Smooth muscle cell (in vitro differentiated cells): ENCODE data around the gene VSIG8. TPM values are rescaled to one million over a fixed set of nuclear protein-coding genes. Genes with fewer than 3 reads are reported as not detected.
A peak's percentile ranks its signal among the peaks of the same experiment; 100 is the strongest.

Experiments used
- DNase-seq: peaks from one replicate; lab custom pipeline; 2025; ENCODE audit not compliant: unreplicated experiment; lab: John Stamatoyannopoulos, UW
- H2AFZ ChIP-seq: fragments of 200-600 bp; sonication (generic); 2 replicates; pipeline ENCODE4 v1.6.0; 2016; ENCODE audit warnings: antibody characterized with exemption, low read depth, mild to moderate bottlenecking
- H3F3A ChIP-seq: fragments of 200-600 bp; sonication (generic); 2 replicates; pipeline ENCODE4 v1.6.0; 2017; ENCODE audit warnings: antibody characterized with exemption, low read depth
- H3K27ac ChIP-seq: fragments of 200-600 bp; sonication (generic); 2 replicates; pipeline ENCODE4 v1.5.1; 2016; ENCODE audit warnings: low read depth, mild to moderate bottlenecking
- H3K27me3 ChIP-seq: fragments of 200-600 bp; sonication (generic); 2 replicates; pipeline ENCODE4 v1.6.1; 2016; ENCODE audit warnings: low read depth, mild to moderate bottlenecking
- H3K36me3 ChIP-seq: fragments of 200-600 bp; sonication (generic); 2 replicates; pipeline ENCODE4 v1.5.1; 2016; ENCODE audit warnings: low read depth
- H3K4me1 ChIP-seq: fragments of 200-600 bp; sonication (generic); 2 replicates; pipeline ENCODE4 v1.5.1; 2016; ENCODE audit warnings: low read depth
- H3K4me2 ChIP-seq: fragments of 200-600 bp; sonication (generic); 2 replicates; pipeline ENCODE4 v1.6.0; 2016; ENCODE audit warnings: mild to moderate bottlenecking
- H3K4me3 ChIP-seq: fragments of 200-600 bp; sonication (generic); 2 replicates; pipeline ENCODE4 v1.5.1; 2016; ENCODE audit warnings: mild to moderate bottlenecking
- H3K79me2 ChIP-seq: fragments of 200-600 bp; sonication (generic); 2 replicates; pipeline ENCODE4 v1.6.0; 2016; ENCODE audit warnings: low read depth, mild to moderate bottlenecking
- H3K9ac ChIP-seq: fragments of 200-600 bp; sonication (generic); 2 replicates; pipeline ENCODE4 v1.6.0; 2016; ENCODE audit warnings: low read depth
- H3K9me3 ChIP-seq: fragments of 200-600 bp; sonication (generic); replicated peaks from 2 replicates; pipeline ENCODE4 v1.5.1; 2016; ENCODE audit warnings: low read depth
- H4K20me1 ChIP-seq: fragments of 200-600 bp; sonication (generic); 2 replicates; pipeline ENCODE4 v1.6.0; 2016; ENCODE audit warnings: low read depth
- WGBS: methylation state at CpG from one replicate; pipeline ENCODE4 v1.1.7; 2016; ENCODE audit warnings: low lambda C conversion rate; 5-methylcytosine and 5-hydroxymethylcytosine counted together
- polyA plus RNA-seq: library from polyadenylated mRNA; unstranded; fragments of >200 nt; fragmentation: Nextera tagmentation; extraction: Ambion mirVana; gene quantifications from 2 replicates; pipeline ENCODE4 v1.2.1, GENCODE V29; 2016
- total RNA-seq: library from RNA; depleted of rRNA; stranded (reverse); fragments of >200 nt; gene quantifications from 2 replicates; pipeline ENCODE4 v1.2.3, GENCODE V29; 2014
- TF ChIP-seq, protein P1 (sequence below): fragments of 200-600 bp; sonication (generic); IDR thresholded peaks from 2 replicates; pipeline ENCODE4 v1.5.1; 2017; ENCODE audit warnings: borderline replicate concordance, mild to moderate bottlenecking, antibody characterized with exemption; ENCODE audit not compliant: insufficient read depth, poor library complexity, severe bottlenecking

Gene VSIG8
- total and polyA plus RNA-seq, 2 experiments from 2014 or later: 0.29 TPM; not detected in 1

DNA sequence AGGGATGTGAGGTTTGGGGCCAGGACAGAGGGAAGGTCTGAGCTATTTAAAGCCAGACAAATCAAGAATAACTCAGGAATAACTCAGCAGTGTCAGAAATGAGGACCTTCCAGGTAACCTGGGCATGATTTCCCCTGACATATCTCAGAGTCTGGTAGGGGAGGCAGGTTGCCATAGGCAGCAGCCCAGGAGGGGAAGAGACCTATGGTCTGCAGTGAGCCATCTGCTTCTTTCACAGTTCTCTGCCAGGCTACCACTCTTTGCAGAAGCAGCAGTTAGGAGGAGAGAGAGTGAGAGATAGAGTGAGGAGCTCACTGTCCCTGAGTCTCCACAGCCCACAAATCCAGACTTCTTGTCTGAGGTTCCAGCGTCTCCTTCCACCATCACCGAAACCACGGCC lies 6.3 kb upstream of the VSIG8 start:
- no peaks in the 10 kb centered on the region for H3K27me3 ChIP-seq
- no peaks in the 10 kb centered on the region for H3K79me2 ChIP-seq
- no peak overlapping the region for H3K9ac ChIP-seq
- peak overlapping the region; percentile 11 for H3K4me2 ChIP-seq
- peak overlapping the region; percentile 71 for H3K27ac ChIP-seq
- no peaks in the 10 kb centered on the region for H3K36me3 ChIP-seq
- H3K4me1 ChIP-seq: peaks cover 13% of the 10 kb centered on the region
- TF ChIP-seq, protein P1, sequence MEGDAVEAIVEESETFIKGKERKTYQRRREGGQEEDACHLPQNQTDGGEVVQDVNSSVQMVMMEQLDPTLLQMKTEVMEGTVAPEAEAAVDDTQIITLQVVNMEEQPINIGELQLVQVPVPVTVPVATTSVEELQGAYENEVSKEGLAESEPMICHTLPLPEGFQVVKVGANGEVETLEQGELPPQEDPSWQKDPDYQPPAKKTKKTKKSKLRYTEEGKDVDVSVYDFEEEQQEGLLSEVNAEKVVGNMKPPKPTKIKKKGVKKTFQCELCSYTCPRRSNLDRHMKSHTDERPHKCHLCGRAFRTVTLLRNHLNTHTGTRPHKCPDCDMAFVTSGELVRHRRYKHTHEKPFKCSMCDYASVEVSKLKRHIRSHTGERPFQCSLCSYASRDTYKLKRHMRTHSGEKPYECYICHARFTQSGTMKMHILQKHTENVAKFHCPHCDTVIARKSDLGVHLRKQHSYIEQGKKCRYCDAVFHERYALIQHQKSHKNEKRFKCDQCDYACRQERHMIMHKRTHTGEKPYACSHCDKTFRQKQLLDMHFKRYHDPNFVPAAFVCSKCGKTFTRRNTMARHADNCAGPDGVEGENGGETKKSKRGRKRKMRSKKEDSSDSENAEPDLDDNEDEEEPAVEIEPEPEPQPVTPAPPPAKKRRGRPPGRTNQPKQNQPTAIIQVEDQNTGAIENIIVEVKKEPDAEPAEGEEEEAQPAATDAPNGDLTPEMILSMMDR: no peak
- H3K9me3 ChIP-seq: no peaks in the 10 kb centered on the region
- no peaks in the 10 kb centered on the region for H4K20me1 ChIP-seq
- no peak overlapping the region for H3K4me3 ChIP-seq
- H3F3A ChIP-seq: peaks cover 3% of the 10 kb centered on the region
- WGBS: 20% methylated on average over 2 of the region's 3 CpGs
- H2AFZ ChIP-seq: no peak overlapping the region
- DNase-seq: no peak

DNA sequence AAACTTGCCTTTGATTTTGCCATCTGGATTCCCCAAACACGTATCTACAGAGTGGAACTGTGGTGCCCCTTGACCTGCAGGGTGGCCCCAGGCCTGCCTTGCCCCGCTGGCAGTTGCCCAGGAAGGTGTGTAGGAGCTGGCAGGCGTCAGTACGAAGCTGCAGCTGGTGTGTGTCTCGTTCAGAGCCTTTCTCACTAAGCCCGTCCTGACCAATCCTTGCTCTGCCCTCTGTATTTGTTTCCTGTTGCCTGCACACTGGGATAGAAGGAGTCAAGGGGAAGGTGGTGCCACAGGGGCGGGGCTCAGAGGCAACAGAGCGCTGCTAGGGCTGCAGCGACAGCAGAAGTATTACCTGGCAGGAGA lies 5.2 kb upstream of the VSIG8 start:
- Histone ChIP-seq H3K4me3 (no peak overlapping the region), H3F3A (peaks cover 3% of the 10 kb centered on the region), H3K9ac (no peak overlapping the region), H3K4me1 (peaks cover 13% of the 10 kb centered on the region), H3K27me3 (no peaks in the 10 kb centered on the region), H3K79me2 (no peaks in the 10 kb centered on the region), H3K27ac (no peak overlapping the region), H2AFZ (no peak overlapping the region), H3K9me3 (no peaks in the 10 kb centered on the region), H3K4me2 (no peak overlapping the region), H4K20me1 (no peaks in the 10 kb centered on the region), H3K36me3 (no peaks in the 10 kb centered on the region)
- DNase-seq: no peak
- TF ChIP-seq, protein P1: no peak
- WGBS: 61% methylated on average over 9 of the region's 9 CpGs

DNA sequence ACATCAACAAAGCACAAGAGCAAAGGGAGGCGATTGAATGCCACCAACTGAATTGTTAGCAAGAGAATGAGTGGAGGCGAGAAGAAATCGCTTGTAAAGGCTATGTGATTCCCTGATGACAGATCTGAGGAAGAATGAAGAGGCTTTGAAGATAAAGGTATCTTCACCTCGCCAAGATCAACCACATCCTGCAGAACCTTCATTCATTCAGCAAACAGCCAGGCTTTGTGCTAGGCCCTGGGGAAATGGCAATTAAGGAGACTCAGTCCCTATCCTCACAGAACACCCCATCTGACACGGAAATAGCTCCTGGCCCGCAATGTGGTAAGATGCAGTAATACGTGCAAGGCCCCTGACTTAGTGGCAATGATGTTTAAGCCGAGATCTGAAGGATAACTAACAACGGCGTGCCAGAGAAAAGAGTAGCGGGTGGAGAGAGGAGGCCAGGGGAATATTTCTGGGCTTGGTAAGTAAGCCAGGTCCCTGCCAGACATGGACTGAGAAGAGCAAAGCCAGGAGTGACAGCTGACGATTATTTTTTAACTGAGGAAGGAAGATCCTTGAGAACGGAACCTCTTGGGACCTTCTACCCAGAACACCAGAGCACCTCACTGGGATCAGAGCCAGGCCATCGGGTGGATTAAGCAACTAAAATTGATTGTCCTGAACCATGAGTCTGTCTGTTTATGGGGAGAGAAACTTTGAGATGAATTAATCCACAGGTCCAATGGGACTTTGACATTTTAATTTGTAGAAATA lies 4.6 kb upstream of the VSIG8 start:
- H3K9me3 ChIP-seq: no peaks in the 10 kb centered on the region
- TF ChIP-seq, protein P1: no peak
- H3K9ac ChIP-seq: no peak overlapping the region
- H3K79me2 ChIP-seq: no peaks in the 10 kb centered on the region
- H4K20me1 ChIP-seq: no peaks in the 10 kb centered on the region
- H3K4me2 ChIP-seq: peak overlapping the region; percentile 19
- no peak for DNase-seq
- no peak overlapping the region for H2AFZ ChIP-seq
- H3K36me3 ChIP-seq: no peaks in the 10 kb centered on the region
- 49% methylated on average over 14 of the region's 14 CpGs for WGBS
- H3K4me1 ChIP-seq: peaks cover 13% of the 10 kb centered on the region
- peak overlapping the region; percentile 7 for H3K27ac ChIP-seq
- no peak overlapping the region for H3K4me3 ChIP-seq
- H3K27me3 ChIP-seq: no peaks in the 10 kb centered on the region
- H3F3A ChIP-seq: peaks cover 3% of the 10 kb centered on the region

DNA sequence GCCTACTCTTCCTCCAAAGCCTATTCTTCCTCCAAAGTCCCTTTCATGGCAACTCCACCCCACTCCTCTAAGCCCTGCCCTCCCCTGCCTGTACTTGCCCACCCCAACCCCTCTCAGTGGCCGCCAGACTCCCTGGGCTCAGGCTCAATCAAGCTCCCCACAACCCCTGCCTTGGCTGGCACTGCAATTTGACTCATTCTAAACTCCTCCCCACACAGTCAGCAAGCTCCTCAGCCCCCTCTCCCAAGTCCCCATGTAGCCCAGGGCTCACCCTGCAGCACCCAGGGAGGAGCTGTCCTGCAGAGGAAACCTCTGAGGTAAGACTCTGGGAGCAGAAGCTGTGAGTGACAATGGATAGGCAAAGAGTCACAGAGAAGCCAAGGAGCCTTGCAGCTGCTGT lies 3.6 kb upstream of the VSIG8 start:
- WGBS: 38% methylated on average over 1 of the region's 1 CpG
- no peak for DNase-seq
- Histone ChIP-seq H3K4me1 (peaks cover 13% of the 10 kb centered on the region), H3K4me2 (peak overlapping the region; percentile 19), H3K27ac (no peak overlapping the region), H2AFZ (no peak overlapping the region), H3K9ac (no peak overlapping the region), H3K27me3 (no peaks in the 10 kb centered on the region), H3K9me3 (no peaks in the 10 kb centered on the region), H3K4me3 (no peak overlapping the region), H4K20me1 (no peaks in the 10 kb centered on the region), H3F3A (peaks cover 3% of the 10 kb centered on the region), H3K36me3 (no peaks in the 10 kb centered on the region), H3K79me2 (no peaks in the 10 kb centered on the region)
- TF ChIP-seq, protein P1: no peak
